K562 (cell line): ENCODE measurements around the gene STK16. TPM values are rescaled to one million over a fixed set of nuclear protein-coding genes. Genes with fewer than 3 reads are reported as not detected.

Experiments
- ARHGAP35 ChIP-seq: fragments of 450-650 bp; IDR thresholded peaks from 2 replicates; pipeline ENCODE4 v1.6.1; 2018; ENCODE audit not compliant: partially characterized antibody
- BRD9 ChIP-seq: fragments of 450-650 bp; IDR thresholded peaks from 2 replicates; pipeline ENCODE4 v1.6.1; 2018; ENCODE audit warnings: low read depth; ENCODE audit not compliant: partially characterized antibody
- E2F3 ChIP-seq: fragments of 250-450 bp; sonication (Bioruptor Pico); IDR thresholded peaks from 2 replicates; pipeline ENCODE4 v1.4.0; 2020; ENCODE audit warnings: mild to moderate bottlenecking
- FOXA3 ChIP-seq, 2 experiments: fragments of 450-650 bp in 1 of 2; sonication (generic) in 1 of 2; formaldehyde crosslinking; IDR thresholded peaks in 1 of 2; conservative IDR thresholded peaks in 1 of 2; 2 replicates each; pipeline versions ENCODE4 v1.4.0 to v1.8.0; 2020 to 2022; ENCODE audit warnings: mild to moderate bottlenecking in 2 of 2, missing genetic modification reagents in 1 of 2
- LEF1 ChIP-seq: fragments of 450-650 bp; IDR thresholded peaks from 2 replicates; pipeline ENCODE4 v1.6.1; 2016; ENCODE audit warnings: mild to moderate bottlenecking
- POLR2A ChIP-seq: fragments of 450-650 bp; conservative IDR thresholded peaks from 2 replicates; pipeline ENCODE4 v1.6.1; 2016
- RB1 ChIP-seq: fragments of 450-650 bp; IDR thresholded peaks from 2 replicates; pipeline ENCODE4 v1.6.1; 2017; ENCODE audit warnings: low read depth, mild to moderate bottlenecking
- RFX1 ChIP-seq: fragments of 450-650 bp; IDR thresholded peaks from 2 replicates; pipeline ENCODE4 v1.6.1; 2016; ENCODE audit warnings: mild to moderate bottlenecking, moderate library complexity
- RUNX1 ChIP-seq: sonication (generic); IDR thresholded peaks from 2 replicates; pipeline ENCODE4 v1.6.1; 2016; ENCODE audit warnings: antibody characterized with exemption, low read depth
- SOX6 ChIP-seq: fragments of 450-650 bp; IDR thresholded peaks from 2 replicates; pipeline ENCODE4 v1.6.1; 2014; ENCODE audit warnings: mild to moderate bottlenecking
- STAT5A ChIP-seq: IDR thresholded peaks from 2 replicates; pipeline ENCODE4 v1.6.1; 2012; ENCODE audit warnings: low read length, inconsistent platforms, borderline replicate concordance
- TEAD1 ChIP-seq, 2 experiments: fragments of 450-650 bp in 1 of 2; sonication (generic) in 1 of 2; formaldehyde crosslinking; IDR thresholded peaks; 2 replicates each; pipeline versions ENCODE4 v1.4.0 to v1.8.0; 2020 to 2022; ENCODE audit warnings: mild to moderate bottlenecking in 2 of 2, missing genetic modification reagents in 1 of 2
- ZNF311 ChIP-seq: fragments of 250-450 bp; sonication (Bioruptor Pico); IDR thresholded peaks from 2 replicates; pipeline ENCODE4 v1.4.0; 2020; ENCODE audit warnings: mild to moderate bottlenecking, moderate library complexity
- polyA plus RNA-seq, 8 experiments: library from polyadenylated mRNA; depleted of rRNA in 4 of 8; stranded (reverse) in 5 of 8; unstranded in 3 of 8; fragments of >200 nt; fragmentation: Nextera tagmentation in 2 of 8; fragmentation: Illumina TruSeq in 1 of 8; extraction: Ambion mirVana in 2 of 8; extraction: Trizol in 1 of 8; gene quantifications; 2 replicates each; pipeline versions ENCODE4 v1.2.1 to v1.2.3, GENCODE V29; 2011 to 2014; ENCODE audit warnings: inconsistent platforms in 1 of 8, missing spikeins in 1 of 8
- total RNA-seq, 7 experiments: library from RNA; depleted of rRNA in 6 of 7; stranded (reverse); fragments of >200 nt in 6 of 7; fragmentation: Illumina TruSeq in 2 of 7; extraction: Trizol in 2 of 7; gene quantifications; 2 replicates each; pipeline versions ENCODE4 v1.2.1 to v1.2.3, GENCODE V29; 2011 to 2021; ENCODE audit warnings: low replicate concordance in 1 of 7
- TF ChIP-seq, protein P1 (sequence below): sonication (generic); formaldehyde crosslinking; IDR thresholded peaks from 2 replicates; pipeline ENCODE4 v1.8.0; 2022; ENCODE audit warnings: mild to moderate bottlenecking, missing genetic modification reagents
- TF ChIP-seq, protein P2 (sequence below): sonication (generic); formaldehyde crosslinking; IDR thresholded peaks from 2 replicates; pipeline ENCODE4 v1.8.0; 2022; ENCODE audit warnings: mild to moderate bottlenecking, missing genetic modification reagents
- TF ChIP-seq, protein P3 (sequence below), 2 experiments: fragments of 450-650 bp in 1 of 2; sonication (generic) in 1 of 2; formaldehyde crosslinking; conservative IDR thresholded peaks; 2 replicates each; pipeline versions ENCODE4 v1.4.0 to v1.8.1; 2020 to 2022; ENCODE audit warnings: mild to moderate bottlenecking in 1 of 2, missing genetic modification reagents in 1 of 2
- TF ChIP-seq, protein P4 (sequence below): fragments of 200-800 bp; sonication (Bioruptor generic); IDR thresholded peaks from 2 replicates; pipeline ENCODE4 v1.6.1; 2017; ENCODE audit warnings: missing genetic modification characterization, missing compliant biosample characterization
- TF ChIP-seq, protein P5 (sequence below), 2 experiments: fragments of 200-800 bp in 1 of 2; sonication (Bioruptor generic) in 1 of 2; sonication (generic) in 1 of 2; formaldehyde crosslinking in 1 of 2; IDR thresholded peaks in 1 of 2; conservative IDR thresholded peaks in 1 of 2; 2 replicates each; pipeline versions ENCODE4 v1.5.0 to v1.6.1; 2016 to 2020; ENCODE audit warnings: missing compliant biosample characterization in 1 of 2, missing genetic modification characterization in 1 of 2, missing genetic modification reagents in 1 of 2

Gene STK16
- total and polyA plus RNA-seq, 9 of the 15 experiments (the other 6 are each of a cell fraction or from before 2014, with no cell fraction given), result 5.4 to 36.2 (median 17.8) TPM

DNA sequence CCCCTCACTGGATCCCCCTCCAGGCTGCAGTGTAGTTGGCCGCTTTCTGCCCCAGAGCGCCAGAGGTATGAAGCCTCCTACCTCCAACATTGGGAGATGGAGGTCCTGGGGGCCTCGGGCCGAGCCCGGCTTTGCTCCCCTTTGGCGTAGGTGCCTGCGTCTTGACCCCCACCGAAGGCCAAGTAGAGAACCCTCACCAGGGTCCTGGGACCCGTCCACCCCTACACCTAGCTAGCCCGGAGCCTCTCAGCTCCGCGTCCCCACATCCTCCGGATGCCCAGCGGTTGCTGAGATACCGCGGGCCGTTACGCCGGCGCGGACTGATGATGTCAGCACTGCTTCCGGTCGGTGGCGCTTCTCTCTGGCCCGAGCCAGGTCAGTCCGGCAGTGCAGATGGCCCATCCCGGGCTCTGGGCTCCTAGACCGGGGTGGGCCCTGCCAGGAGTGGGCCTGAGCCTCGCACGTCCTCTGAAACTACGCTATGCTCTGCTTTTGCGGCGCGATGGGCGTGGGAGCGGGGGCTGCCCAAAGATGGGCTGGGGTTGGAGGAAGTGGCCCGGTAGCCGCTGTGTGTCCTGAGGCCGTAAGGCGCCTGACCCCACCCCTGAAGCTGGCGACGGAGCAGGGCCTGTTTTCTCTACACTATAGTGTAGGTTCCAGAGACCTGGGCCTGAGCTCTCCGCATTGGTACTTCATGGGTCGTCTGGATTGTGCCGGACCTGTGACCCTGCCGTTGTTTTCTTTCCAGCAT lies at the start of gene STK16, which contains the start of gene GLB1L (continued):
- TF ChIP-seq, protein P1, sequence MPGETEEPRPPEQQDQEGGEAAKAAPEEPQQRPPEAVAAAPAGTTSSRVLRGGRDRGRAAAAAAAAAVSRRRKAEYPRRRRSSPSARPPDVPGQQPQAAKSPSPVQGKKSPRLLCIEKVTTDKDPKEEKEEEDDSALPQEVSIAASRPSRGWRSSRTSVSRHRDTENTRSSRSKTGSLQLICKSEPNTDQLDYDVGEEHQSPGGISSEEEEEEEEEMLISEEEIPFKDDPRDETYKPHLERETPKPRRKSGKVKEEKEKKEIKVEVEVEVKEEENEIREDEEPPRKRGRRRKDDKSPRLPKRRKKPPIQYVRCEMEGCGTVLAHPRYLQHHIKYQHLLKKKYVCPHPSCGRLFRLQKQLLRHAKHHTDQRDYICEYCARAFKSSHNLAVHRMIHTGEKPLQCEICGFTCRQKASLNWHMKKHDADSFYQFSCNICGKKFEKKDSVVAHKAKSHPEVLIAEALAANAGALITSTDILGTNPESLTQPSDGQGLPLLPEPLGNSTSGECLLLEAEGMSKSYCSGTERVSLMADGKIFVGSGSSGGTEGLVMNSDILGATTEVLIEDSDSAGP, result no peak
- TF ChIP-seq, protein P2, sequence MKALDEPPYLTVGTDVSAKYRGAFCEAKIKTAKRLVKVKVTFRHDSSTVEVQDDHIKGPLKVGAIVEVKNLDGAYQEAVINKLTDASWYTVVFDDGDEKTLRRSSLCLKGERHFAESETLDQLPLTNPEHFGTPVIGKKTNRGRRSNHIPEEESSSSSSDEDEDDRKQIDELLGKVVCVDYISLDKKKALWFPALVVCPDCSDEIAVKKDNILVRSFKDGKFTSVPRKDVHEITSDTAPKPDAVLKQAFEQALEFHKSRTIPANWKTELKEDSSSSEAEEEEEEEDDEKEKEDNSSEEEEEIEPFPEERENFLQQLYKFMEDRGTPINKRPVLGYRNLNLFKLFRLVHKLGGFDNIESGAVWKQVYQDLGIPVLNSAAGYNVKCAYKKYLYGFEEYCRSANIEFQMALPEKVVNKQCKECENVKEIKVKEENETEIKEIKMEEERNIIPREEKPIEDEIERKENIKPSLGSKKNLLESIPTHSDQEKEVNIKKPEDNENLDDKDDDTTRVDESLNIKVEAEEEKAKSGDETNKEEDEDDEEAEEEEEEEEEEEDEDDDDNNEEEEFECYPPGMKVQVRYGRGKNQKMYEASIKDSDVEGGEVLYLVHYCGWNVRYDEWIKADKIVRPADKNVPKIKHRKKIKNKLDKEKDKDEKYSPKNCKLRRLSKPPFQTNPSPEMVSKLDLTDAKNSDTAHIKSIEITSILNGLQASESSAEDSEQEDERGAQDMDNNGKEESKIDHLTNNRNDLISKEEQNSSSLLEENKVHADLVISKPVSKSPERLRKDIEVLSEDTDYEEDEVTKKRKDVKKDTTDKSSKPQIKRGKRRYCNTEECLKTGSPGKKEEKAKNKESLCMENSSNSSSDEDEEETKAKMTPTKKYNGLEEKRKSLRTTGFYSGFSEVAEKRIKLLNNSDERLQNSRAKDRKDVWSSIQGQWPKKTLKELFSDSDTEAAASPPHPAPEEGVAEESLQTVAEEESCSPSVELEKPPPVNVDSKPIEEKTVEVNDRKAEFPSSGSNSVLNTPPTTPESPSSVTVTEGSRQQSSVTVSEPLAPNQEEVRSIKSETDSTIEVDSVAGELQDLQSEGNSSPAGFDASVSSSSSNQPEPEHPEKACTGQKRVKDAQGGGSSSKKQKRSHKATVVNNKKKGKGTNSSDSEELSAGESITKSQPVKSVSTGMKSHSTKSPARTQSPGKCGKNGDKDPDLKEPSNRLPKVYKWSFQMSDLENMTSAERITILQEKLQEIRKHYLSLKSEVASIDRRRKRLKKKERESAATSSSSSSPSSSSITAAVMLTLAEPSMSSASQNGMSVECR (CRISPR knock-in tag), result peak; percentile 78
- TF ChIP-seq BRD9, result no peak
- TF ChIP-seq LEF1, result 0 out of 2 replicates have a peak, but pooled peaks have one; percentile 24
- TF ChIP-seq, protein P3, sequence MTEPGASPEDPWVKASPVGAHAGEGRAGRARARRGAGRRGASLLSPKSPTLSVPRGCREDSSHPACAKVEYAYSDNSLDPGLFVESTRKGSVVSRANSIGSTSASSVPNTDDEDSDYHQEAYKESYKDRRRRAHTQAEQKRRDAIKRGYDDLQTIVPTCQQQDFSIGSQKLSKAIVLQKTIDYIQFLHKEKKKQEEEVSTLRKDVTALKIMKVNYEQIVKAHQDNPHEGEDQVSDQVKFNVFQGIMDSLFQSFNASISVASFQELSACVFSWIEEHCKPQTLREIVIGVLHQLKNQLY (CRISPR knock-in tag; conservative IDR thresholded peaks at IDR 0.05), result no peak
- TF ChIP-seq TEAD1 (CRISPR knock-in tag; IDR thresholded peaks at IDR 0.05), result peak in 1 of 2 experiments; percentile 63; a peak in 2 of 4 replicates
- TF ChIP-seq E2F3 (CRISPR knock-in tag), result no peak
- TF ChIP-seq, protein P4, sequence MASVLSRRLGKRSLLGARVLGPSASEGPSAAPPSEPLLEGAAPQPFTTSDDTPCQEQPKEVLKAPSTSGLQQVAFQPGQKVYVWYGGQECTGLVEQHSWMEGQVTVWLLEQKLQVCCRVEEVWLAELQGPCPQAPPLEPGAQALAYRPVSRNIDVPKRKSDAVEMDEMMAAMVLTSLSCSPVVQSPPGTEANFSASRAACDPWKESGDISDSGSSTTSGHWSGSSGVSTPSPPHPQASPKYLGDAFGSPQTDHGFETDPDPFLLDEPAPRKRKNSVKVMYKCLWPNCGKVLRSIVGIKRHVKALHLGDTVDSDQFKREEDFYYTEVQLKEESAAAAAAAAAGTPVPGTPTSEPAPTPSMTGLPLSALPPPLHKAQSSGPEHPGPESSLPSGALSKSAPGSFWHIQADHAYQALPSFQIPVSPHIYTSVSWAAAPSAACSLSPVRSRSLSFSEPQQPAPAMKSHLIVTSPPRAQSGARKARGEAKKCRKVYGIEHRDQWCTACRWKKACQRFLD, result no peak
- TF ChIP-seq RFX1, result peak; percentile 88
- TF ChIP-seq RUNX1, result no peak
- no peak for TF ChIP-seq ZNF311 (CRISPR knock-in tag)
- no peak for TF ChIP-seq SOX6
- TF ChIP-seq, protein P5, sequence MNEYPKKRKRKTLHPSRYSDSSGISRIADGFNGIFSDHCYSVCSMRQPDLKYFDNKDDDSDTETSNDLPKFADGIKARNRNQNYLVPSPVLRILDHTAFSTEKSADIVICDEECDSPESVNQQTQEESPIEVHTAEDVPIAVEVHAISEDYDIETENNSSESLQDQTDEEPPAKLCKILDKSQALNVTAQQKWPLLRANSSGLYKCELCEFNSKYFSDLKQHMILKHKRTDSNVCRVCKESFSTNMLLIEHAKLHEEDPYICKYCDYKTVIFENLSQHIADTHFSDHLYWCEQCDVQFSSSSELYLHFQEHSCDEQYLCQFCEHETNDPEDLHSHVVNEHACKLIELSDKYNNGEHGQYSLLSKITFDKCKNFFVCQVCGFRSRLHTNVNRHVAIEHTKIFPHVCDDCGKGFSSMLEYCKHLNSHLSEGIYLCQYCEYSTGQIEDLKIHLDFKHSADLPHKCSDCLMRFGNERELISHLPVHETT (CRISPR knock-in tag; conservative IDR thresholded peaks at IDR 0.05 in 1 of 2, IDR thresholded peaks at IDR 0.05 in 1 of 2), result no peak
- TF ChIP-seq RB1, result peak; percentile 53
- TF ChIP-seq POLR2A, result peak; percentile 92
- TF ChIP-seq FOXA3 (CRISPR knock-in tag; conservative IDR thresholded peaks at IDR 0.05 in 1 of 2, IDR thresholded peaks at IDR 0.05 in 1 of 2), result no peak
- no peak for TF ChIP-seq STAT5A
- TF ChIP-seq ARHGAP35, result no peak
